ENCODE results near the gene PDLIM1. TPM values are rescaled to one million over a fixed set of nuclear protein-coding genes. Genes with fewer than 3 reads are reported as not detected.

PDLIM1 gene
- total and polyA plus RNA-seq, 2 of the 13 experiments (the other 11 are each of a cell fraction or from before 2014, with no cell fraction given) = 119 to 123 TPM

DNA sequence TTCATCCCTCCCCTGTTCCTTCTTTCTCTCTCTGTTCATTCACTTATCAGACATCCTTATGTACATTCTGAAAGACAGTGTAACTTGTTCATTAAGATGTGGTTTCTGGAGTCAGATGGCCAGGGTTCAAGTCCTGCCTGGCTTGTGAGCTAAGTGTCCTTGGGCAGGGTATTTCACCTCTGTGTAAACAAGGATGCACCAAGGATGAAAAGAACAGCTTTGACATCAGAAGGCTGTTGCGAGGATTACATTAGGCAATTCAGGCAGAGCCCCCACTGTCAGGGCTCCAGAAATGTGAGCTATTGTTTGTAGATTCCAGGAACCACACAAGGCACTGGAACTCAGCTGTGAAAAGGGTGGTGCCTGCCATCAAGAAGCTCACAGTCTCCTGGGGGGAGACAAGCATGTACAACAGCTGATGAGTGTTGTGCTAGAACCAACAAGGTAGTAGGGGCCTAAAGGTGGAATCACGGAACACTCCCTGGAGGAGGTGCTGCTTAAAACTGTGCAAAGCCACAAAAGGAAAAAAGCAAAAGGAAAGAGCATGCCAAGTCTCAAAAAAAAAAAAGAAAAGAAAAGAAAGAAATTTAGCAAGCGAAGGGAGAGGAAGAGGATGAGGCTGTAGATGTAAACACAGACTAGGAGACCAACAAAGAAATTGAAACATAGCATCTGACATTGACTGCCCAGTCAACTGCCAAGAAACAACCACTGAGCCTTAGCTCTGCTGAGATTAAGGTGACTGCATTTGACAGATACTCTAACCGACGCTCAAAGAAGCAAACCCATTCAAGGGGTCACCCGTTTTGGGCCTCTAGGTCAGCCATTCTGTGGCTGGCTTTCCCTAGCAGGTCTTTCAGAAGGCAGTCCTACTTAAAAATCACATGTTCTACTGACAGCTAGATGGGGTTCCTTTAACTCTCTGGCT is 12.5 kb downstream of the PDLIM1 start (continued):
- TF ChIP-seq, protein P1, sequence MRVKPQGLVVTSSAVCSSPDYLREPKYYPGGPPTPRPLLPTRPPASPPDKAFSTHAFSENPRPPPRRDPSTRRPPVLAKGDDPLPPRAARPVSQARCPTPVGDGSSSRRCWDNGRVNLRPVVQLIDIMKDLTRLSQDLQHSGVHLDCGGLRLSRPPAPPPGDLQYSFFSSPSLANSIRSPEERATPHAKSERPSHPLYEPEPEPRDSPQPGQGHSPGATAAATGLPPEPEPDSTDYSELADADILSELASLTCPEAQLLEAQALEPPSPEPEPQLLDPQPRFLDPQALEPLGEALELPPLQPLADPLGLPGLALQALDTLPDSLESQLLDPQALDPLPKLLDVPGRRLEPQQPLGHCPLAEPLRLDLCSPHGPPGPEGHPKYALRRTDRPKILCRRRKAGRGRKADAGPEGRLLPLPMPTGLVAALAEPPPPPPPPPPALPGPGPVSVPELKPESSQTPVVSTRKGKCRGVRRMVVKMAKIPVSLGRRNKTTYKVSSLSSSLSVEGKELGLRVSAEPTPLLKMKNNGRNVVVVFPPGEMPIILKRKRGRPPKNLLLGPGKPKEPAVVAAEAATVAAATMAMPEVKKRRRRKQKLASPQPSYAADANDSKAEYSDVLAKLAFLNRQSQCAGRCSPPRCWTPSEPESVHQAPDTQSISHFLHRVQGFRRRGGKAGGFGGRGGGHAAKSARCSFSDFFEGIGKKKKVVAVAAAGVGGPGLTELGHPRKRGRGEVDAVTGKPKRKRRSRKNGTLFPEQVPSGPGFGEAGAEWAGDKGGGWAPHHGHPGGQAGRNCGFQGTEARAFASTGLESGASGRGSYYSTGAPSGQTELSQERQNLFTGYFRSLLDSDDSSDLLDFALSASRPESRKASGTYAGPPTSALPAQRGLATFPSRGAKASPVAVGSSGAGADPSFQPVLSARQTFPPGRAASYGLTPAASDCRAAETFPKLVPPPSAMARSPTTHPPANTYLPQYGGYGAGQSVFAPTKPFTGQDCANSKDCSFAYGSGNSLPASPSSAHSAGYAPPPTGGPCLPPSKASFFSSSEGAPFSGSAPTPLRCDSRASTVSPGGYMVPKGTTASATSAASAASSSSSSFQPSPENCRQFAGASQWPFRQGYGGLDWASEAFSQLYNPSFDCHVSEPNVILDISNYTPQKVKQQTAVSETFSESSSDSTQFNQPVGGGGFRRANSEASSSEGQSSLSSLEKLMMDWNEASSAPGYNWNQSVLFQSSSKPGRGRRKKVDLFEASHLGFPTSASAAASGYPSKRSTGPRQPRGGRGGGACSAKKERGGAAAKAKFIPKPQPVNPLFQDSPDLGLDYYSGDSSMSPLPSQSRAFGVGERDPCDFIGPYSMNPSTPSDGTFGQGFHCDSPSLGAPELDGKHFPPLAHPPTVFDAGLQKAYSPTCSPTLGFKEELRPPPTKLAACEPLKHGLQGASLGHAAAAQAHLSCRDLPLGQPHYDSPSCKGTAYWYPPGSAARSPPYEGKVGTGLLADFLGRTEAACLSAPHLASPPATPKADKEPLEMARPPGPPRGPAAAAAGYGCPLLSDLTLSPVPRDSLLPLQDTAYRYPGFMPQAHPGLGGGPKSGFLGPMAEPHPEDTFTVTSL (CRISPR knock-in tag; IDR thresholded peaks at IDR 0.05; ENCODE audit: borderline replicate concordance) = peak; percentile 66; the same call in 1 of the 2 replicates
- TF ChIP-seq NR2F6 (IDR thresholded peaks at IDR 0.05) (peak; percentile 87), NR2F6 (CRISPR knock-in tag; IDR thresholded peaks at IDR 0.05) (peak; percentile 86), SRSF4 (IDR thresholded peaks at IDR 0.05; ENCODE audit: low read depth, low read length, poor library complexity, severe bottlenecking) (no peak), MIER2 (CRISPR knock-in tag; IDR thresholded peaks at IDR 0.05) (no peak), NRL (CRISPR knock-in tag; IDR thresholded peaks at IDR 0.05; ENCODE audit: borderline replicate concordance) (no peak), GATAD2A (CRISPR knock-in tag; IDR thresholded peaks at IDR 0.05) (peak; percentile 99), ZNF883 (CRISPR knock-in tag; IDR thresholded peaks at IDR 0.05; ENCODE audit: not compliant biosample characterization) (no peak), RFXAP (CRISPR knock-in tag; IDR thresholded peaks at IDR 0.05; ENCODE audit: borderline replicate concordance) (0 out of 2 replicates have a peak, but pooled peaks have one; percentile 13), TCF7 (IDR thresholded peaks at IDR 0.05; ENCODE audit: low read depth) (peak; percentile 99), GZF1 (CRISPR knock-in tag; IDR thresholded peaks at IDR 0.05) (no peak)
- TF ChIP-seq, protein P2, sequence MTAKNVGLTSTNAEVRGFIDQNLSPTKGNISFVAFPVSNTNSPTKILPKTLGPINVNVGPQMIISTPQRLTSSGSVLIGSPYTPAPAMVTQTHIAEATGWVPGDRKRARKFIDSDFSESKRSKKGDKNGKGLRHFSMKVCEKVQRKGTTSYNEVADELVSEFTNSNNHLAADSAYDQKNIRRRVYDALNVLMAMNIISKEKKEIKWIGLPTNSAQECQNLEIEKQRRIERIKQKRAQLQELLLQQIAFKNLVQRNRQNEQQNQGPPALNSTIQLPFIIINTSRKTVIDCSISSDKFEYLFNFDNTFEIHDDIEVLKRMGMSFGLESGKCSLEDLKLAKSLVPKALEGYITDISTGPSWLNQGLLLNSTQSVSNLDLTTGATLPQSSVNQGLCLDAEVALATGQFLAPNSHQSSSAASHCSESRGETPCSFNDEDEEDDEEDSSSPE (CRISPR knock-in tag; IDR thresholded peaks at IDR 0.05) = peak; percentile 37; the same call in 1 of the 2 replicates
- TF ChIP-seq, protein P3, sequence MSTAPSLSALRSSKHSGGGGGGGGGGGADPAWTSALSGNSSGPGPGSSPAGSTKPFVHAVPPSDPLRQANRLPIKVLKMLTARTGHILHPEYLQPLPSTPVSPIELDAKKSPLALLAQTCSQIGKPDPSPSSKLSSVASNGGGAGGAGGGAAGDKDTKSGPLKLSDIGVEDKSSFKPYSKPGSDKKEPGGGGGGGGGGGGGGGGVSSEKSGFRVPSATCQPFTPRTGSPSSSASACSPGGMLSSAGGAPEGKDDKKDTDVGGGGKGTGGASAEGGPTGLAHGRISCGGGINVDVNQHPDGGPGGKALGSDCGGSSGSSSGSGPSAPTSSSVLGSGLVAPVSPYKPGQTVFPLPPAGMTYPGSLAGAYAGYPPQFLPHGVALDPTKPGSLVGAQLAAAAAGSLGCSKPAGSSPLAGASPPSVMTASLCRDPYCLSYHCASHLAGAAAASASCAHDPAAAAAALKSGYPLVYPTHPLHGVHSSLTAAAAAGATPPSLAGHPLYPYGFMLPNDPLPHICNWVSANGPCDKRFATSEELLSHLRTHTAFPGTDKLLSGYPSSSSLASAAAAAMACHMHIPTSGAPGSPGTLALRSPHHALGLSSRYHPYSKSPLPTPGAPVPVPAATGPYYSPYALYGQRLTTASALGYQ (CRISPR knock-in tag; IDR thresholded peaks at IDR 0.05) = peak; percentile 92
- TF ChIP-seq, protein P4, sequence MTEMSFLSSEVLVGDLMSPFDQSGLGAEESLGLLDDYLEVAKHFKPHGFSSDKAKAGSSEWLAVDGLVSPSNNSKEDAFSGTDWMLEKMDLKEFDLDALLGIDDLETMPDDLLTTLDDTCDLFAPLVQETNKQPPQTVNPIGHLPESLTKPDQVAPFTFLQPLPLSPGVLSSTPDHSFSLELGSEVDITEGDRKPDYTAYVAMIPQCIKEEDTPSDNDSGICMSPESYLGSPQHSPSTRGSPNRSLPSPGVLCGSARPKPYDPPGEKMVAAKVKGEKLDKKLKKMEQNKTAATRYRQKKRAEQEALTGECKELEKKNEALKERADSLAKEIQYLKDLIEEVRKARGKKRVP (CRISPR knock-in tag; IDR thresholded peaks at IDR 0.05) = peak in 1 of 2 experiments; percentile 87; a peak in 2 of 4 replicates
- TF ChIP-seq, protein P5, sequence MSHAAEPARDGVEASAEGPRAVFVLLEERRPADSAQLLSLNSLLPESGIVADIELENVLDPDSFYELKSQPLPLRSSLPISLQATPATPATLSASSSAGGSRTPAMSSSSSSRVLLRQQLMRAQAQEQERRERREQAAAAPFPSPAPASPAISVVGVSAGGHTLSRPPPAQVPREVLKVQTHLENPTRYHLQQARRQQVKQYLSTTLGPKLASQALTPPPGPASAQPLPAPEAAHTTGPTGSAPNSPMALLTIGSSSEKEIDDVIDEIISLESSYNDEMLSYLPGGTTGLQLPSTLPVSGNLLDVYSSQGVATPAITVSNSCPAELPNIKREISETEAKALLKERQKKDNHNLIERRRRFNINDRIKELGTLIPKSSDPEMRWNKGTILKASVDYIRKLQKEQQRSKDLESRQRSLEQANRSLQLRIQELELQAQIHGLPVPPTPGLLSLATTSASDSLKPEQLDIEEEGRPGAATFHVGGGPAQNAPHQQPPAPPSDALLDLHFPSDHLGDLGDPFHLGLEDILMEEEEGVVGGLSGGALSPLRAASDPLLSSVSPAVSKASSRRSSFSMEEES (CRISPR knock-in tag; IDR thresholded peaks at IDR 0.05) = 0 out of 2 replicates have a peak, but pooled peaks have one; percentile 41
